Prostate gland (tissue), 2 donors: ENCODE results near the gene ZRANB3. TPM values are rescaled to one million over a fixed set of nuclear protein-coding genes. Genes with fewer than 3 reads are reported as not detected.

Source experiments
- DNase-seq: peaks from one replicate; pipeline ENCODE4 v3.0.0-alpha.2; 2019; ENCODE audit warnings: low spot score
- H3K27ac ChIP-seq, 2 donors: fragments of 200-600 bp; sonication (generic); 2 replicates each; pipeline ENCODE4 v1.5.1; 2017 to 2019
- H3K27me3 ChIP-seq: fragments of 200-600 bp; sonication (generic); replicated peaks from 2 replicates; pipeline ENCODE4 v1.5.1; 2019; ENCODE audit not compliant: insufficient read depth
- H3K36me3 ChIP-seq, 2 donors: fragments of 200-600 bp; sonication (generic); 1 replicate in 1 of 2; 2 replicates in 1 of 2; pipeline versions ENCODE4 v1.5.1 to v1.8.1; 2017 to 2019
- H3K4me1 ChIP-seq: fragments of 200-600 bp; sonication (generic); replicated peaks from 2 replicates; pipeline ENCODE4 v1.5.1; 2019
- H3K4me3 ChIP-seq, 2 donors: fragments of 200-600 bp; sonication (generic); 2 replicates each; pipeline ENCODE4 v1.5.1; 2017 to 2019
- H3K9me3 ChIP-seq: fragments of 200-600 bp; sonication (generic); 2 replicates; pipeline ENCODE4 v1.5.1; 2017
- POLR2A ChIP-seq: fragments of 450-650 bp; IDR thresholded peaks from one replicate; pipeline ENCODE4 v1.6.1; 2016; ENCODE audit warnings: antibody characterized with exemption, mild to moderate bottlenecking
- POLR2AphosphoS5 ChIP-seq: sonication (generic); formaldehyde crosslinking; IDR thresholded peaks from one replicate; pipeline ENCODE4 v1.6.1; 2017; ENCODE audit warnings: antibody characterized with exemption
- WGBS: methylation state at CpG from one replicate; pipeline ENCODE4 v1.1.5; 2018; 5-methylcytosine and 5-hydroxymethylcytosine counted together
- intact Hi-C: fragments of 100-400 bp; cut with DNase I; formaldehyde crosslinking; loops from one replicate; pipeline ENCODE4 v1.14.2; 2022
- total RNA-seq, 2 donors: library from RNA; depleted of rRNA; stranded (reverse); fragments of >200 nt; gene quantifications; one replicate each; pipeline ENCODE4 v1.1.0, GENCODE V29; 2016
- TF ChIP-seq, protein P1 (sequence below), 4 experiments: fragments of 200-600 bp in 2 of 4; fragments of 450-650 bp in 2 of 4; sonication (generic) in 2 of 4; IDR thresholded peaks; 1 replicate in 3 of 4; 2 replicates in 1 of 4; pipeline ENCODE4 v1.5.1; 2016 to 2019; ENCODE audit warnings: antibody characterized with exemption in 4 of 4, mild to moderate bottlenecking in 2 of 4, moderate library complexity in 2 of 4

Gene ZRANB3
- total RNA-seq, 2 donors from 2014 or later = 5.1 to 11.1 TPM

DNA sequence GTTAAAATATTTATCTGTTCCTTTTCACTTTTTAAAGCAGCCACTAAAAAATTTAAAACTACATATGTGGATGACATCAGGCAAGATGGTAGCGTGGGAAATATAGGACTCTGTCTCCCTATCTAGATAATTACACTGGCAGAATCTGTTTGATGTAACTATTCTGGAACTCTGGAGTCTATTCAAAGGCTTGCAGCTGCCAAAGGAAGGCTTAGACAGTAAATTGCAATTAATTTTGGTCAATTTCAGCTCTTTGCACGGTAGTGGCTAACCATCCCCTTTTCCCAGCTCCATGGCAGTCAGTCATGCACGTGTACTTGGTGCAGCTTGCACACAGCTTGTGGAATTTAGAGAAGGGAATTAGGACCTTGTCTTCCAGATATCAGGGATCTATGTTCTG, 343.7 kb downstream of the ZRANB3 start:
- no peak for DNase-seq
- intact Hi-C loops = no loop called here
- WGBS = 91% methylated on average over 3 of the region's 3 CpGs
- Histone ChIP-seq H3K9me3 (no peaks in the 10 kb centered on the region), H3K27ac (no peak overlapping the region), H3K4me3 (no peak overlapping the region), H3K4me1 (no peaks in the 10 kb centered on the region), H3K36me3 (no peaks in the 10 kb centered on the region), H3K27me3 (no peaks in the 10 kb centered on the region)
- TF ChIP-seq, protein P1, sequence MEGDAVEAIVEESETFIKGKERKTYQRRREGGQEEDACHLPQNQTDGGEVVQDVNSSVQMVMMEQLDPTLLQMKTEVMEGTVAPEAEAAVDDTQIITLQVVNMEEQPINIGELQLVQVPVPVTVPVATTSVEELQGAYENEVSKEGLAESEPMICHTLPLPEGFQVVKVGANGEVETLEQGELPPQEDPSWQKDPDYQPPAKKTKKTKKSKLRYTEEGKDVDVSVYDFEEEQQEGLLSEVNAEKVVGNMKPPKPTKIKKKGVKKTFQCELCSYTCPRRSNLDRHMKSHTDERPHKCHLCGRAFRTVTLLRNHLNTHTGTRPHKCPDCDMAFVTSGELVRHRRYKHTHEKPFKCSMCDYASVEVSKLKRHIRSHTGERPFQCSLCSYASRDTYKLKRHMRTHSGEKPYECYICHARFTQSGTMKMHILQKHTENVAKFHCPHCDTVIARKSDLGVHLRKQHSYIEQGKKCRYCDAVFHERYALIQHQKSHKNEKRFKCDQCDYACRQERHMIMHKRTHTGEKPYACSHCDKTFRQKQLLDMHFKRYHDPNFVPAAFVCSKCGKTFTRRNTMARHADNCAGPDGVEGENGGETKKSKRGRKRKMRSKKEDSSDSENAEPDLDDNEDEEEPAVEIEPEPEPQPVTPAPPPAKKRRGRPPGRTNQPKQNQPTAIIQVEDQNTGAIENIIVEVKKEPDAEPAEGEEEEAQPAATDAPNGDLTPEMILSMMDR (IDR thresholded peaks at IDR 0.05) = no peak
- TF ChIP-seq POLR2A (no peak), POLR2AphosphoS5 (no peak)

DNA sequence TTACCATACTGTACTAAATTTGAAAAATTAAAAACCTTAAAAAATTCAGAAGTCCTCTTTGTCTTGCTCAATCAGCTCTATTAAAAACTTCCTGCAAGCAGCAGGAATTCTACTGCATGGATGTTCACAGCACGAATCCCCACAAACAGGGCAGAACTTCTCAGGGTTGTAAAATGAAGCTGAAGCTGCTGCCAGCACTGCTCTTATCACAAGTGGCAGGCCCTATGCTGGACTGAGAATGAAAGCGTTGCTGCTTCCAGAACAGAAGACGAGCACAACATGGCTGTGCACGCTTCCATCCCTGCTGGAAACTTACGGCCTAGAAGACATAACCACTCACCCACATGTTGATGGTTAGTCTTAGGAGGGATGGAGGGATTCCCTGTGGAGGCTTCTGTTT, 345.0 kb downstream of the ZRANB3 start:
- H3K27me3 ChIP-seq = no peaks in the 10 kb centered on the region
- no peaks in the 10 kb centered on the region for H3K9me3 ChIP-seq
- H3K4me3 ChIP-seq = no peak overlapping the region
- intact Hi-C loops = no loop called here
- no peaks in the 10 kb centered on the region for H3K4me1 ChIP-seq
- DNase-seq = no peak
- H3K27ac ChIP-seq = no peak overlapping the region
- H3K36me3 ChIP-seq = no peaks in the 10 kb centered on the region
- TF ChIP-seq POLR2AphosphoS5 = no peak
- no peak for TF ChIP-seq POLR2A
- TF ChIP-seq, protein P1 (IDR thresholded peaks at IDR 0.05) = no peak
- 80% methylated on average over 5 of the region's 5 CpGs for WGBS

DNA sequence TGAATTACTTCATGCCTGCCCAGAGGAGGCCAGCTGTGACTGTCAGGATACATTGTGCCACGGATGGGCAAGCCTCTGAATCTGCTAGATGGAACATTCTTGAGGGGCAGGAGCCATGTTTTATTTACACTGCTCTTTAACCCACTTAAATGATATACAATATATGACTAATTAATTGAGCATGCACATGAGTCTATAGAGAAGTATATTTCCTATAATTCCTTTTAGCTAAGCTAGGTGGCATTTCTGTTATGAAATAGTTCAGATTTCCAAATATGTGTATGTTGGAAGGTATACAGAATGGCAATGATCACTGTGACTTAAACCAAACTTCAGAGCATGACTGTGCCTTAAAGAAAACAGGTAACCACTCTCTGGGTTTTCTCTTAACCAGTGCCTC, 347.2 kb downstream of the ZRANB3 start:
- TF ChIP-seq POLR2AphosphoS5 = no peak
- TF ChIP-seq, protein P1 (IDR thresholded peaks at IDR 0.05) = no peak
- no peak for TF ChIP-seq POLR2A
- no peak overlapping the region for H3K27ac ChIP-seq
- no peak for DNase-seq
- H3K27me3 ChIP-seq = no peaks in the 10 kb centered on the region
- WGBS = 82% methylated on average over 1 of the region's 1 CpG
- intact Hi-C loops = no loop called here
- no peaks in the 10 kb centered on the region for H3K4me1 ChIP-seq
- no peaks in the 10 kb centered on the region for H3K9me3 ChIP-seq
- H3K36me3 ChIP-seq = no peaks in the 10 kb centered on the region
- no peak overlapping the region for H3K4me3 ChIP-seq

DNA sequence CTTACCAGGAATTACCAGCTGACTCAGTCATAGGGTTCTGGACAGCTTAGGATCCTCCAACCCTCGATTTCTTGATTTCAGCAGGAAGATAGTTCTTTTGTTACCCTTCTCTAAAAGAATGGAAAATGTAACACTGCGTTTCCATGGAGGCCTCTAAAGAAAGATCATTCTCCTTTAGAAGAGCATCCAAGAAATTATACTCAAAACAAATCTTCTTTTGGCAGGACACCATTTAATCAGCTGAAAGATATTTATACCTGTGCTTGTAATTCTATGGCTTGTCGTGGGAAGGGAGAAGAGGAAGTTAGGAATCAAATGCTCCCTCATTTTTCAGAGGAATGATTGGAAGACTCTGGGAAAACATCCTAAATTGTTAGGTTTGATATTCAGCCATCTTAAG, 348.4 kb downstream of the ZRANB3 start:
- TF ChIP-seq POLR2A (no peak), POLR2AphosphoS5 (no peak)
- TF ChIP-seq, protein P1 (IDR thresholded peaks at IDR 0.05) = no peak
- Histone ChIP-seq H3K27ac (no peak overlapping the region), H3K9me3 (no peaks in the 10 kb centered on the region), H3K27me3 (no peaks in the 10 kb centered on the region), H3K36me3 (no peaks in the 10 kb centered on the region), H3K4me1 (no peaks in the 10 kb centered on the region), H3K4me3 (no peak overlapping the region)
- DNase-seq = no peak
- WGBS = 41% methylated on average over 3 of the region's 3 CpGs
- intact Hi-C loops = no loop called here

DNA sequence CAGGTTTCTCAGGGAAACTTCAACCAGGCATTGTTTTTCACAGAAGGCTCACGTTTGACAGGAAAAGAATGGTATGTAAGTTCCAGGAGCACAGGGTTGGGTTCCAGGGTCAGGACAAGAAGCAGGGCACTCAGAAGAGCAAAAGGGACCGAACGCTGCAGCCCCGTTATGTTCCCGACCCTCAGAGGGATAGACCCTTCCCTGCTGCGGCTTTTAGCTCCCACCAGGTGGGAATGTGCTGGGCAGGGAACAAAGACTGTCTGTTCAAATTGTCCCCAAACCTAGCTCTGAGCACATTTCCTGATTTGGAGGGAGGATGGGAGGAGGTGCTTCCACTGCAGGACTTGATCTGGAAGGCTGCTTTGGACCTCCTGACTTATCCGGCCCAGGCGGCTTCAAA, 348.8 kb downstream of the ZRANB3 start:
- Histone ChIP-seq H3K4me3 (no peak overlapping the region), H3K27me3 (no peaks in the 10 kb centered on the region), H3K4me1 (no peaks in the 10 kb centered on the region), H3K27ac (no peak overlapping the region), H3K36me3 (no peaks in the 10 kb centered on the region), H3K9me3 (no peaks in the 10 kb centered on the region)
- DNase-seq = no peak
- WGBS = 77% methylated on average over 8 of the region's 8 CpGs
- TF ChIP-seq POLR2AphosphoS5 (no peak), POLR2A (no peak)
- TF ChIP-seq, protein P1 (IDR thresholded peaks at IDR 0.05) = no peak
- intact Hi-C loops = no loop called here
